Panc1 (cell line): ENCODE results near the gene EPHA3.

ENCODE experiments used
- CTCF ChIP-seq: fragments of 450-650 bp; IDR thresholded peaks from 2 replicates; pipeline ENCODE4 v1.5.1; 2017; ENCODE audit warnings: mild to moderate bottlenecking
- POLR2AphosphoS5 ChIP-seq: IDR thresholded peaks from 2 replicates; pipeline ENCODE4 v1.6.1; 2012; ENCODE audit warnings: mild to moderate bottlenecking, low read depth, low read length, moderate library complexity
- TF ChIP-seq, protein P1 (sequence below), 2 experiments: IDR thresholded peaks; 2 replicates each; pipeline ENCODE4 v1.6.1; 2011 to 2012; ENCODE audit warnings: low read depth in 2 of 2, control low read depth in 1 of 2, low read length in 1 of 2, mild to moderate bottlenecking in 1 of 2, moderate library complexity in 1 of 2; ENCODE audit not compliant: insufficient read depth in 1 of 2

GRCh38 chr3:89087851-89088250, 19.6 kb upstream of the EPHA3 start:
- TF ChIP-seq CTCF (no peak), POLR2AphosphoS5 (no peak)
- TF ChIP-seq, protein P1, sequence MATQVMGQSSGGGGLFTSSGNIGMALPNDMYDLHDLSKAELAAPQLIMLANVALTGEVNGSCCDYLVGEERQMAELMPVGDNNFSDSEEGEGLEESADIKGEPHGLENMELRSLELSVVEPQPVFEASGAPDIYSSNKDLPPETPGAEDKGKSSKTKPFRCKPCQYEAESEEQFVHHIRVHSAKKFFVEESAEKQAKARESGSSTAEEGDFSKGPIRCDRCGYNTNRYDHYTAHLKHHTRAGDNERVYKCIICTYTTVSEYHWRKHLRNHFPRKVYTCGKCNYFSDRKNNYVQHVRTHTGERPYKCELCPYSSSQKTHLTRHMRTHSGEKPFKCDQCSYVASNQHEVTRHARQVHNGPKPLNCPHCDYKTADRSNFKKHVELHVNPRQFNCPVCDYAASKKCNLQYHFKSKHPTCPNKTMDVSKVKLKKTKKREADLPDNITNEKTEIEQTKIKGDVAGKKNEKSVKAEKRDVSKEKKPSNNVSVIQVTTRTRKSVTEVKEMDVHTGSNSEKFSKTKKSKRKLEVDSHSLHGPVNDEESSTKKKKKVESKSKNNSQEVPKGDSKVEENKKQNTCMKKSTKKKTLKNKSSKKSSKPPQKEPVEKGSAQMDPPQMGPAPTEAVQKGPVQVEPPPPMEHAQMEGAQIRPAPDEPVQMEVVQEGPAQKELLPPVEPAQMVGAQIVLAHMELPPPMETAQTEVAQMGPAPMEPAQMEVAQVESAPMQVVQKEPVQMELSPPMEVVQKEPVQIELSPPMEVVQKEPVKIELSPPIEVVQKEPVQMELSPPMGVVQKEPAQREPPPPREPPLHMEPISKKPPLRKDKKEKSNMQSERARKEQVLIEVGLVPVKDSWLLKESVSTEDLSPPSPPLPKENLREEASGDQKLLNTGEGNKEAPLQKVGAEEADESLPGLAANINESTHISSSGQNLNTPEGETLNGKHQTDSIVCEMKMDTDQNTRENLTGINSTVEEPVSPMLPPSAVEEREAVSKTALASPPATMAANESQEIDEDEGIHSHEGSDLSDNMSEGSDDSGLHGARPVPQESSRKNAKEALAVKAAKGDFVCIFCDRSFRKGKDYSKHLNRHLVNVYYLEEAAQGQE (IDR thresholded peaks at IDR 0.05; ENCODE audit: insufficient read depth in 1 of 2, low read depth in 2 of 2, low read length in 1 of 2): no peak
